Dermis blood vessel endothelial cell (primary cell): Measurements from ENCODE around the gene SSBP2. TPM values are rescaled to one million over a fixed set of nuclear protein-coding genes. Genes with fewer than 3 reads are reported as not detected.

Experiments used
- DNase-seq: peaks from one replicate; pipeline ENCODE4 v3.0.0; 2010
- total RNA-seq: library from RNA; depleted of rRNA; stranded (reverse); fragments of >200 nt; gene quantifications from 2 replicates; pipeline ENCODE4 v1.2.3, GENCODE V29; 2014

SSBP2 gene
- total RNA-seq, 1 donor from 2014 or later: 11.7 TPM

GRCh38 chr5:81766611-81767010 is 15.7 kb upstream of the SSBP2 start:
- DNase-seq: peak; percentile 51

- no peak for DNase-seq
Observed at GRCh38 chr5:81763294-81763928, 12.5 kb upstream of the SSBP2 start.

- DNase-seq: no peak
Observed at GRCh38 chr5:81762853-81763252, 12.0 kb upstream of the SSBP2 start.

- no peak for DNase-seq
Observed at GRCh38 chr5:81762401-81762800, 11.5 kb upstream of the SSBP2 start.

- DNase-seq: no peak
Observed at GRCh38 chr5:81761970-81762369, 11.1 kb upstream of the SSBP2 start.

GRCh38 chr5:81761270-81761669 is 10.4 kb upstream of the SSBP2 start:
- DNase-seq: no peak

GRCh38 chr5:81760521-81760920 is 9.6 kb upstream of the SSBP2 start:
- no peak for DNase-seq

GRCh38 chr5:81759632-81760005 is 8.7 kb upstream of the SSBP2 start:
- peak; percentile 48 for DNase-seq

GRCh38 chr5:81757404-81757803 is 6.5 kb upstream of the SSBP2 start:
- no peak for DNase-seq

GRCh38 chr5:81756016-81756415 is 5.1 kb upstream of the SSBP2 start:
- DNase-seq: peak; percentile 86

- peak; percentile 87 for DNase-seq
Observed at GRCh38 chr5:81755320-81755719, 4.4 kb upstream of the SSBP2 start.

GRCh38 chr5:81754621-81755020 is 3.7 kb upstream of the SSBP2 start:
- DNase-seq: no peak

- DNase-seq: no peak
Observed at GRCh38 chr5:81753429-81753828, 2.5 kb upstream of the SSBP2 start.

GRCh38 chr5:81752644-81752963 is 1.7 kb upstream of the SSBP2 start:
- DNase-seq: no peak

GRCh38 chr5:81751836-81752643 is 1.1 kb upstream of the SSBP2 start:
- DNase-seq: peak; percentile 42

GRCh38 chr5:81750308-81751008 is 439 bp downstream of the SSBP2 start:
- peak; percentile 22 for DNase-seq

GRCh38 chr5:81749561-81750307 is 1.2 kb downstream of the SSBP2 start:
- DNase-seq: peak; percentile 37

- DNase-seq: no peak
Observed at GRCh38 chr5:81749192-81749560, 1.7 kb downstream of the SSBP2 start.

GRCh38 chr5:81748556-81748955 is 2.3 kb downstream of the SSBP2 start:
- DNase-seq: peak; percentile 29

GRCh38 chr5:81747030-81747429 is 3.9 kb downstream of the SSBP2 start:
- DNase-seq: no peak

- DNase-seq: no peak
Observed at GRCh38 chr5:81740758-81741157, 10.1 kb downstream of the SSBP2 start.

- DNase-seq: no peak
Observed at GRCh38 chr5:81739291-81739690, 11.6 kb downstream of the SSBP2 start.

GRCh38 chr5:81729276-81729675 is 21.6 kb downstream of the SSBP2 start:
- DNase-seq: no peak
